Measurements from ENCODE around the gene BRD1.

Gene BRD1

DNA sequence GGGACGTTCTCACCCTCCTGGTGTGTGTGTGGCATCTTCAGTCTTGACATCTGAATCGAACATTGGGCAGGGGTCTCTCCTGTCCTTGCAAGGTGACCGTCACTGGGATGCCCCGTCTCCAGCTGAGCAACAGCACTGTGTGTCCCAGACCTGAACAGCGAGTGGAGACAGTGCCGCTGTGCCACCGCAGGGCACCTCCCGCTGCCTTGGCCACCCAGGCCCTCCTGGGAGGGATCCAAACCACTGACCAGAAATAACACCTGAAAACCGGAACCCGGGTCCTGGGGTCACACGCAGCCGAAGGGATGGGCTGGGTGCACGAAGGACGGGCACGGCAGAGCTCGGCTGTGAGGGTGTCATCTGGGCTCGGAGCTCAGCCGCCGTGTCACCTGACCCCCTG, 102.2 kb downstream of the BRD1 start:
- DNase-seq = no peak

DNA sequence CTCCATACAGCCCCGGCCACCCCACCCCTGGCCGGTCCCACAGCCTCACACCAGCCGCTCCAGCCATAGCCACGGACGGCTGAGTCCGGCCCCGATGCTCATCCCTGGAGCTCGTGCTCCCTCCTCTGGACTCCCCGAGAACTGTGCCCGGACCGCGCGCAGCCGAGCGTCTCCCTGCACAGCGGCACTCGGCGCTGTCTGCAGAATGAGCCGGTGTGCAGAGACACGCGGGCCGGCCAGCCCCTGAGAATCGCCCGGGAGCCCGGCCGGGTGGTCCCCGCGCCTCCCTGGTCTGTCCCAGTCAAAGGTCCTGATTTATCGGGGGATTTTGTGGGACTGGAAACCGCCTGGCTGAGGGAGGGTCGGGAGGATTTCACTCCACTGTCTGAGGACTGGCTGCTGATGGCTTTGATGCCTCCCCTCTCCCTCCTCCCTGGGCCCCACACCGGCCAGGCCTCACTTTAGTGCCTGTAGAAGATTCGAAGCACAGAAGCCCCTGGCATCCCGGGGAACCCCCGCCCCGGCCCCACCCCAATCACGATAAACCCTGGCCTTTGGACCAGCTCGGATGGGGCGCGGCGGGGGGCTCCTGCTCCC, 102.7 kb downstream of the BRD1 start:
- peak; percentile 16 for DNase-seq

DNA sequence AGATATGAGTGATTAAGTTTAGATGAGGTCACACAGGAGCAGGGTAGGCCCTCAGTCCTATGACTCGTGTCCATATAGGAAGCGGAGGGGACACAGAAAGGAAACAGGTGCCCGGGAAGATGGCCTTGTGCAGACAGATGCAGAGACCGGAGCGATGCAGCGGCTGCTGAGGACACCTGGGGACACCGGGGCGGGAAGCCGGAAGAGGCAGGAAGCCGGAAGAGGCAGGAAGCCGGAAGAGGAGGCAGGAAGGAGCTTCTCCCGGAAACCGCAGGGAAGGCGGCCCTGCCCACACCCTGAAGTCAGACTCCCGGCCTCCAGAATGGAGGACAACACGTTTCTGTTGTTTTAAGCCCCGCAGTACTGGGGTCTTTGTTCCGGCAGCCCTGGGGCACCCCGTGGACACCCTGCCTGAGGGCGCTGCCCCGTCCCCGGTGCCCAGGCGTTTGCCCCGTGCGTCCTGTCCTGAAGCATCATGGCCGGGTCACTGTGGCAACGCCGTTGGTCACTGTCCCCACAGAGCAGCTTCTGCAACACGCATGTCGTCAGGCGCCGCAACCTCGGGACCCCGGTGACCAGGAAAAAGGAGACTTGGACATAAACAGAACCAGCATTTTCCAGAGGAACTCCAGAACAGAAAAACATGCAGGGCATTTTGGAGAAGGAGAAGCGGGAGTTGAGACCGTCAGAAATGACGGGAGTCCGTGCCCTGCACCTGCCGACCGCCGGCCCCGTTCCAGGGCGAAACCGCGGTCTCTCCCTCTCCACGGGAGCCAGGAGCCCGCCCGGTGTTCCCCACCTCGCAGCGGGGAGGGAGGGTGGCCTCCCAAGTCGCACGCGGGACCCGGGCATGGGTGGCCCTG, 103.4 kb downstream of the BRD1 start:
- DNase-seq = no peak

DNA sequence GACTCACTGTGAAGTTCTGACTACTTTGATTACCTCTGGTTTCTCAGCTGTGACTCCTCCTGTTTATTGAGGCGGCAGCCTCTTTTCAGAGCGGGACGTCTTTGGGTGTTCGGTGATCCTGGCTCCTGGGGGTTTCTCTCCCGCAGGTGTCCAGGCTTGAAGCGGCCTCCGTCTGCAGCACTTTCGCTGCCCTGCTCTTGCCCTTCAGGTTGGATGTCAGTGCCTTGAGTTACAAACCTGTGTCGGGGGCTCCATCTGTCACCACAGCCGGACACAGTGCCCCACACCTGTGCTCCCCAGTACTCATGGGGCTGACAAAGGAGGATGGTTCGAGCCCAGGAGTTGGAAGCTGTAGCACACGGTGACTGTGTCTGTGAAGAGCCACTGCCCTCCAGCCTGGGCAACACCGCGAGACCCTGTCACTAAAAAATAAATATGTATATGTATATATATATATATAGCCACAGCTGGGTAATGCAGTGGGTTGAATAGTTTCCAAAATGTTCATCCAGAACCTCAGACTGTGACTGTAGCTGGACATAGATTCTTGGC, 104.1 kb downstream of the BRD1 start:
- no peak for DNase-seq

Measured in NCI-H1694 (cell line).